Pons (tissue), 1 donor: ENCODE data around the gene SBNO1.
"Not testable (repeated sequence)": the region's sequence is repeated elsewhere in the genome, so short reads cannot be mapped to it uniquely, and the experiment has no call there.

Experiments
- DNase-seq: peaks from one replicate; pipeline ENCODE4 v3.0.0-alpha.2; 2016; ENCODE audit warnings: low spot score

Gene SBNO1

GRCh38 chr12:123364532-123365024, at the start of gene SBNO1:
SBNO1 (minus strand) TSS chr12:123364847; CDS start chr12:123350441, 14,406 bp downstream.
- peak; percentile 87 for DNase-seq

GRCh38 chr12:123410041-123410412, 45.4 kb upstream of the SBNO1 start:
- DNase-seq = no peak

GRCh38 chr12:123409284-123410040, 44.8 kb upstream of the SBNO1 start:
- DNase-seq = not testable (repeated sequence)

GRCh38 chr12:123408619-123409018, 44.0 kb upstream of the SBNO1 start:
- not testable (repeated sequence) for DNase-seq

- DNase-seq = not testable (repeated sequence)
Measured at GRCh38 chr12:123407934-123408333, 43.3 kb upstream of the SBNO1 start.

GRCh38 chr12:123407269-123407668, 42.6 kb upstream of the SBNO1 start:
- DNase-seq = not testable (repeated sequence)

GRCh38 chr12:123404581-123404980, 39.9 kb upstream of the SBNO1 start:
- DNase-seq = no peak

GRCh38 chr12:123401753-123402683, 37.4 kb upstream of the SBNO1 start:
- DNase-seq = no peak

GRCh38 chr12:123399255-123399617, 34.6 kb upstream of the SBNO1 start:
- no peak for DNase-seq

GRCh38 chr12:123398550-123399254, 34.1 kb upstream of the SBNO1 start:
- DNase-seq = no peak

GRCh38 chr12:123398177-123398549, 33.5 kb upstream of the SBNO1 start:
- DNase-seq = no peak

- DNase-seq = no peak
Measured at GRCh38 chr12:123397400-123397799, 32.8 kb upstream of the SBNO1 start.

- no peak for DNase-seq
Measured at GRCh38 chr12:123396954-123397353, 32.3 kb upstream of the SBNO1 start.

GRCh38 chr12:123396543-123396942, 31.9 kb upstream of the SBNO1 start:
- no peak for DNase-seq

- no peak for DNase-seq
Measured at GRCh38 chr12:123395236-123395635, 30.6 kb upstream of the SBNO1 start.

- no peak for DNase-seq
Measured at GRCh38 chr12:123393747-123394146, 29.1 kb upstream of the SBNO1 start.

GRCh38 chr12:123391546-123392343, 27.1 kb upstream of the SBNO1 start:
- peak; percentile 63 for DNase-seq

- DNase-seq = peak; percentile 48
Measured at GRCh38 chr12:123390498-123391426, 26.1 kb upstream of the SBNO1 start.

- DNase-seq = no peak
Measured at GRCh38 chr12:123389560-123390351, 25.1 kb upstream of the SBNO1 start.
